BLaER1 treated with 17β-estradiol and CSF1 and Interleukin-3, amounts not matched to agents 10 nM and 100 nM (cell line): ENCODE measurements around the gene UROC1.

ENCODE experiments used
- H3K27ac ChIP-seq, 11 experiments: shearing (Covaris generic); formaldehyde crosslinking; 2 replicates each; pipeline ENCODE4 v1.8.1; 2022
- H3K27me3 ChIP-seq, 11 experiments: shearing (Covaris generic); formaldehyde crosslinking; 2 replicates each; pipeline ENCODE4 v1.8.1; 2022
- H3K36me3 ChIP-seq, 11 experiments: shearing (Covaris generic); formaldehyde crosslinking; 2 replicates each; pipeline ENCODE4 v1.8.1; 2022
- H3K4me1 ChIP-seq, 10 experiments: shearing (Covaris generic); formaldehyde crosslinking; 2 replicates each; pipeline ENCODE4 v1.8.1; 2022
- H3K4me2 ChIP-seq, 11 experiments: shearing (Covaris generic); formaldehyde crosslinking; 2 replicates each; pipeline ENCODE4 v1.8.1; 2022
- H3K4me3 ChIP-seq, 10 experiments: shearing (Covaris generic); formaldehyde crosslinking; 2 replicates each; pipeline ENCODE4 v1.8.1; 2022
- H3K9ac ChIP-seq, 11 experiments: shearing (Covaris generic); formaldehyde crosslinking; 2 replicates each; pipeline ENCODE4 v1.8.1; 2022
- H3K9me3 ChIP-seq, 11 experiments: shearing (Covaris generic); formaldehyde crosslinking; replicated peaks in 1 of 11; 2 replicates each; pipeline ENCODE4 v1.8.1; 2022
- H4K20me1 ChIP-seq, 11 experiments: shearing (Covaris generic); formaldehyde crosslinking; 2 replicates each; pipeline ENCODE4 v1.8.1; 2022
- Cebpa-rat ChIP-seq, 11 experiments: shearing (Covaris generic); IDR thresholded peaks; 2 replicates each; pipeline ENCODE4 v1.8.1; 2022

Gene UROC1

GRCh38 chr3:126499401-126499800 lies 18.2 kb downstream of the UROC1 start:
- Histone ChIP-seq H3K9ac (no peak overlapping the region), H3K27ac (no peak overlapping the region), H3K9me3 (no peaks in the 10 kb centered on the region), H3K4me3 (no peak overlapping the region), H3K36me3 (no peaks in the 10 kb centered on the region), H3K27me3 (no peaks in the 10 kb centered on the region), H3K4me1 (peaks cover 14 to 77% (median 71%) of the 10 kb centered on the region in 10 experiments), H3K4me2 (peak overlapping the region in 3 of 11 experiments; percentile 62 to 81 (median 77); a peak in 2 of 22 replicates), H4K20me1 (peaks cover 0 to 4% (median 0%) of the 10 kb centered on the region in 11 experiments; a peak in 6 of 22 replicates)
- TF ChIP-seq Cebpa-rat (IDR thresholded peaks at IDR 0.05): no peak

DNA sequence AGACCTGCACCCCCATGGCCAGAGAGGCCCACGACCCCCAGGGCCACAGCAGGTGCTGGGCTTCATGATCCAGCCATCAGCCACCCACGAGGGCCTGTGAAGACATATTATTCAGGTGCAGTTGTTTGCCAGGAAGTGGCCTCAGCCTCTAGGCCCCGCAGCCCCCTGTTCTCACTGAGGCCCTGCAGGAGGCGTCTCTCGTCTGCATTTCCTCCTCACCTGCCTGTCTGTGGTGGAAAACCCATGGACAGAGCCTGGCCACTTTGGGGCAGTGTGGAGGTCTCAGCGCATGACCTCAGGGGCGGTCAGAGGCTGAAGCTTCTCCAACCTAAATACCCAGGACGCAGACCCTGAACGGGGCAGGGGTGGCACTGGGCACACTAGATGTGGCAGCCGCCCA lies 18.6 kb downstream of the UROC1 start:
- Histone ChIP-seq H3K27me3 (no peaks in the 10 kb centered on the region), H3K9me3 (no peaks in the 10 kb centered on the region), H3K36me3 (no peaks in the 10 kb centered on the region), H3K4me3 (no peak overlapping the region), H3K9ac (peak overlapping the region in 4 of 11 experiments; percentile 4 to 13 (median 9); a peak in 2 of 22 replicates), H3K4me1 (peaks cover 19 to 81% (median 75%) of the 10 kb centered on the region in 10 experiments), H3K4me2 (peak overlapping the region in 8 of 11 experiments; percentile 51 to 81 (median 70); a peak in 13 of 22 replicates), H3K27ac (peak overlapping the region in 1 of 11 experiments; percentile 44; a peak in 1 of 22 replicates), H4K20me1 (peaks cover 0 to 6% (median 0%) of the 10 kb centered on the region in 11 experiments; a peak in 6 of 22 replicates)
- TF ChIP-seq Cebpa-rat (IDR thresholded peaks at IDR 0.05): no peak

GRCh38 chr3:126498461-126498860 lies 19.1 kb downstream of the UROC1 start:
- Histone ChIP-seq H3K4me1 (peaks cover 24 to 86% (median 80%) of the 10 kb centered on the region in 10 experiments), H3K36me3 (no peaks in the 10 kb centered on the region), H3K4me3 (no peak overlapping the region), H4K20me1 (peaks cover 0 to 8% (median 0%) of the 10 kb centered on the region in 11 experiments; a peak in 6 of 22 replicates), H3K27me3 (no peaks in the 10 kb centered on the region), H3K9me3 (no peaks in the 10 kb centered on the region), H3K9ac (peak overlapping the region in 4 of 11 experiments; percentile 4 to 13 (median 9); a peak in 2 of 22 replicates), H3K27ac (peak overlapping the region in 1 of 11 experiments; percentile 44; a peak in 1 of 22 replicates), H3K4me2 (peak overlapping the region in 8 of 11 experiments; percentile 51 to 81 (median 70); a peak in 15 of 22 replicates)
- no peak for TF ChIP-seq Cebpa-rat (IDR thresholded peaks at IDR 0.05)

- H3K4me1 ChIP-seq: peaks cover 25 to 91% (median 85%) of the 10 kb centered on the region in 10 experiments
- no peak overlapping the region for H3K4me3 ChIP-seq
- H3K27me3 ChIP-seq: no peaks in the 10 kb centered on the region
- H4K20me1 ChIP-seq: peaks cover 0 to 10% (median 0%) of the 10 kb centered on the region in 11 experiments; a peak in 4 of 22 replicates
- H3K9ac ChIP-seq: 0 out of 22 replicates have a peak overlapping the region, but pooled peaks of 2 of the 11 experiments have one; percentile 4 to 11
- TF ChIP-seq Cebpa-rat (IDR thresholded peaks at IDR 0.05): no peak
- H3K9me3 ChIP-seq: no peaks in the 10 kb centered on the region
- peak overlapping the region; percentile 51 to 81 (median 70) for H3K4me2 ChIP-seq
- no peaks in the 10 kb centered on the region for H3K36me3 ChIP-seq
- peak overlapping the region in 1 of 11 experiments; percentile 44; a peak in 2 of 22 replicates for H3K27ac ChIP-seq
These were observed 19.6 kb downstream of the UROC1 start for GRCh38 chr3:126497956-126498355.

GRCh38 chr3:126496894-126497850 lies 20.4 kb downstream of the UROC1 start:
- no peak overlapping the region for H3K4me3 ChIP-seq
- H3K9me3 ChIP-seq: no peaks in the 10 kb centered on the region
- no peaks in the 10 kb centered on the region for H3K36me3 ChIP-seq
- H3K27ac ChIP-seq: peak overlapping the region in 4 of 11 experiments; percentile 8 to 44 (median 27); a peak in 4 of 22 replicates
- H3K4me1 ChIP-seq: peaks cover 29 to 99% (median 92%) of the 10 kb centered on the region in 10 experiments
- peak overlapping the region in 1 of 11 experiments; percentile 1; a peak in 1 of 22 replicates for H3K9ac ChIP-seq
- no peak for TF ChIP-seq Cebpa-rat (IDR thresholded peaks at IDR 0.05)
- peak overlapping the region; percentile 51 to 81 (median 70) for H3K4me2 ChIP-seq
- no peaks in the 10 kb centered on the region for H3K27me3 ChIP-seq
- H4K20me1 ChIP-seq: peaks cover 0 to 10% (median 0%) of the 10 kb centered on the region in 11 experiments; a peak in 5 of 22 replicates

- no peak for TF ChIP-seq Cebpa-rat (IDR thresholded peaks at IDR 0.05)
- Histone ChIP-seq H3K4me2 (peak overlapping the region in 8 of 11 experiments; percentile 20 to 84 (median 77); a peak in 11 of 22 replicates), H3K4me3 (no peak overlapping the region), H3K4me1 (peaks cover 43 to 99% (median 93%) of the 10 kb centered on the region in 10 experiments), H3K27me3 (no peaks in the 10 kb centered on the region), H3K27ac (0 out of 22 replicates have a peak overlapping the region, but pooled peaks of 1 of the 11 experiments have one; percentile 6), H4K20me1 (peaks cover 0 to 10% (median 0%) of the 10 kb centered on the region in 11 experiments; a peak in 5 of 22 replicates), H3K9ac (no peak overlapping the region), H3K9me3 (no peaks in the 10 kb centered on the region), H3K36me3 (no peaks in the 10 kb centered on the region)
These were observed 21.8 kb downstream of the UROC1 start for GRCh38 chr3:126495786-126496185.

DNA sequence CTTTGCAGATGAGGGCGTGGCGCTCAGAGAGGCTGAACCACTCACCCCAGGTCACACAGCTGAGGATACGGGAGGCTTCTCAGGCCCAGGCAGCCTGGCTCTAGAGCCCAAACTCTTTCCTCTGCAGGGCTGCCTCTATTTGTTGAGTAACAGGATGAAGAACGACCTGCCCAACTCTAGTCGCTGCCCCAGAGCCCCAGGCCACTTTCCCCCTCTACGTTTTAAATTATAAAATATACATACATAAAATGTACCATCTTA lies 22.7 kb downstream of the UROC1 start:
- peaks cover 0 to 10% (median 0%) of the 10 kb centered on the region in 11 experiments; a peak in 5 of 22 replicates for H4K20me1 ChIP-seq
- no peaks in the 10 kb centered on the region for H3K27me3 ChIP-seq
- peak overlapping the region in 8 of 11 experiments; percentile 50 to 84 (median 80); a peak in 14 of 22 replicates for H3K4me2 ChIP-seq
- H3K4me3 ChIP-seq: no peak overlapping the region
- no peak for TF ChIP-seq Cebpa-rat (IDR thresholded peaks at IDR 0.05)
- H3K9ac ChIP-seq: 0 out of 22 replicates have a peak overlapping the region, but pooled peaks of 1 of the 11 experiments have one; percentile 44
- H3K36me3 ChIP-seq: no peaks in the 10 kb centered on the region
- H3K4me1 ChIP-seq: peaks cover 49 to 99% (median 93%) of the 10 kb centered on the region in 10 experiments
- H3K27ac ChIP-seq: no peak overlapping the region
- H3K9me3 ChIP-seq: no peaks in the 10 kb centered on the region

- Histone ChIP-seq H3K36me3 (no peaks in the 10 kb centered on the region), H3K4me2 (peak overlapping the region; percentile 41 to 84 (median 78); a peak in 21 of 22 replicates), H3K9ac (peak overlapping the region in 6 of 11 experiments; percentile 36 to 62 (median 50); a peak in 9 of 22 replicates), H3K27me3 (no peaks in the 10 kb centered on the region), H3K27ac (peak overlapping the region in 7 of 11 experiments; percentile 8 to 60 (median 29); a peak in 9 of 22 replicates), H3K4me1 (peaks cover 49 to 99% (median 95%) of the 10 kb centered on the region in 10 experiments), H4K20me1 (peaks cover 0 to 10% (median 0%) of the 10 kb centered on the region in 11 experiments; a peak in 5 of 22 replicates), H3K9me3 (no peaks in the 10 kb centered on the region), H3K4me3 (peak overlapping the region in 2 of 10 experiments; percentile 14 to 16; a peak in 3 of 20 replicates)
- TF ChIP-seq Cebpa-rat (IDR thresholded peaks at IDR 0.05): no peak
These were observed 23.2 kb downstream of the UROC1 start for GRCh38 chr3:126494204-126494969.
